NB4 (cell line): ENCODE data around the gene TOM1L2.

ENCODE experiments used
- MYC ChIP-seq: IDR thresholded peaks from 2 replicates; pipeline ENCODE4 v1.6.1; 2011; ENCODE audit warnings: low read depth, low read length
- POLR2A ChIP-seq: IDR thresholded peaks from 2 replicates; pipeline ENCODE4 v1.6.1; 2011; ENCODE audit warnings: mild to moderate bottlenecking; ENCODE audit not compliant: insufficient read length; ENCODE audit errors: extremely low read depth
- TF ChIP-seq, protein P1 (sequence below): IDR thresholded peaks from one replicate; pipeline ENCODE4 v1.5.1; 2012; ENCODE audit warnings: low read depth, low read length
- TF ChIP-seq, protein P2 (sequence below): IDR thresholded peaks from 2 replicates; pipeline ENCODE4 v1.6.1; 2011; ENCODE audit warnings: low read depth, low read length

DNA sequence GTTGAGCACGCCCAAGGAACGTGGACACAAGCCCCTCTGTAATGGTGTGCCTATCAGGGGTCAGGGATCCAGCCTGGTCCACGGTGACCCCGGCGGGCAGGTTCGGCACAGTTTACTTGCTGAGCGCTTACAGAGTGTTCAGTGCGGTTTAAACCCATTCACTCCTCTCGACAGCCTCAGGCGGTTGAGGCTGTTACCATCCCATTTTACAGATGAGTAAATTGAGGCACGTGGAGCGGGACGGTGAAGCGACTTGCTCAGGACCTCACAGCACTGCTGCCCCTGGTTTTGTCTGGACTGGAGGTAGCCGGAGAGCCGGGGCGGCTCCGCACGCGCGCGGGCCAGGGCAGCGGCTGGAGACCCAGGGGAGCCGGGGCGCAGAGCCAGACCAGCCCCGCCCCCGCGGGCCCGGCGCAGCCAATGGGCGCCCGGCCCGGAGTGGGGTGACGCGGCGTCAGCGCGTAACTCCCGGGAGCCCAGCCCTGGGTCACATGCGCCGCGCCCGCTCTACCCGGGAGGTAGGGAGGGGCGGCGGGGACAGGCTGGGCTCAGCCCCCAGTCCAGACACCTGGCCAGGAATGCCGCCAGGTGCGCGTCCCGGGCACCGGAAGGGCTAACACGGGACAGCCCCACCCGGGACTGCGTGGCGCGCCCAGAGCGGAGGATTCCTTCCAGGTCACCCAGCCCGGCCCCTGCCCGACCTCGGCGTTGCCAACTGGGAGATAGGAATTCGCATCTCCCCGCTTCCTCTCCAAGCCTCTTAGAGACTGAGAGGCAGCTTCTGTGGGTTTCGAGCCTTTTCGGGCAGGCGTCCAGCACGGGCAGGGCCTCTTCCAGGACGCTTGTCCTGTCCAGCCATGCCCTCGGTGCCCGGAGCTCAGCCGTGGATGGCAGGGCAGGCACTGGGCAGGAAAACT lies 132.2 kb downstream of the TOM1L2 start:
- TF ChIP-seq, protein P1, sequence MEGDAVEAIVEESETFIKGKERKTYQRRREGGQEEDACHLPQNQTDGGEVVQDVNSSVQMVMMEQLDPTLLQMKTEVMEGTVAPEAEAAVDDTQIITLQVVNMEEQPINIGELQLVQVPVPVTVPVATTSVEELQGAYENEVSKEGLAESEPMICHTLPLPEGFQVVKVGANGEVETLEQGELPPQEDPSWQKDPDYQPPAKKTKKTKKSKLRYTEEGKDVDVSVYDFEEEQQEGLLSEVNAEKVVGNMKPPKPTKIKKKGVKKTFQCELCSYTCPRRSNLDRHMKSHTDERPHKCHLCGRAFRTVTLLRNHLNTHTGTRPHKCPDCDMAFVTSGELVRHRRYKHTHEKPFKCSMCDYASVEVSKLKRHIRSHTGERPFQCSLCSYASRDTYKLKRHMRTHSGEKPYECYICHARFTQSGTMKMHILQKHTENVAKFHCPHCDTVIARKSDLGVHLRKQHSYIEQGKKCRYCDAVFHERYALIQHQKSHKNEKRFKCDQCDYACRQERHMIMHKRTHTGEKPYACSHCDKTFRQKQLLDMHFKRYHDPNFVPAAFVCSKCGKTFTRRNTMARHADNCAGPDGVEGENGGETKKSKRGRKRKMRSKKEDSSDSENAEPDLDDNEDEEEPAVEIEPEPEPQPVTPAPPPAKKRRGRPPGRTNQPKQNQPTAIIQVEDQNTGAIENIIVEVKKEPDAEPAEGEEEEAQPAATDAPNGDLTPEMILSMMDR: no peak
- TF ChIP-seq MYC: peak; percentile 71
- peak; percentile 94 for TF ChIP-seq POLR2A
- TF ChIP-seq, protein P2, sequence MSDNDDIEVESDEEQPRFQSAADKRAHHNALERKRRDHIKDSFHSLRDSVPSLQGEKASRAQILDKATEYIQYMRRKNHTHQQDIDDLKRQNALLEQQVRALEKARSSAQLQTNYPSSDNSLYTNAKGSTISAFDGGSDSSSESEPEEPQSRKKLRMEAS: peak; percentile 71; the same call in 1 of the 2 replicates
